Effector memory CD4-positive, alpha-beta T cell (primary cell): Measurements from ENCODE around the gene SLC29A2.
"Not testable (repeated sequence)": the region's sequence is repeated elsewhere in the genome, so short reads cannot be mapped to it uniquely, and the experiment has no call there.

ENCODE experiments used
- DNase-seq, 3 donors: peaks; one replicate each; pipeline ENCODE4 v3.0.0-alpha.2; 2020
- H3K27ac ChIP-seq: 2 replicates; pipeline ENCODE4 v1.7.0; 2013; ENCODE audit warnings: mild to moderate bottlenecking, low read length, moderate library complexity; ENCODE audit not compliant: insufficient read depth, poor library complexity, severe bottlenecking
- H3K27me3 ChIP-seq: replicated peaks from 2 replicates; pipeline ENCODE4 v1.7.0; 2013; ENCODE audit warnings: mild to moderate bottlenecking, low read length; ENCODE audit not compliant: insufficient read depth, control insufficient read depth, poor library complexity, severe bottlenecking
- H3K36me3 ChIP-seq: 2 replicates; pipeline ENCODE4 v1.7.0; 2013; ENCODE audit warnings: mild to moderate bottlenecking, low read length, moderate library complexity; ENCODE audit not compliant: control insufficient read depth, insufficient read depth
- H3K4me1 ChIP-seq: 2 replicates; pipeline ENCODE4 v1.7.0; 2013; ENCODE audit warnings: low read length, mild to moderate bottlenecking; ENCODE audit not compliant: control insufficient read depth, insufficient read depth, poor library complexity, severe bottlenecking
- H3K4me3 ChIP-seq: 2 replicates; pipeline ENCODE4 v1.7.0; 2013; ENCODE audit warnings: low read length, low read depth, mild to moderate bottlenecking; ENCODE audit not compliant: insufficient read depth, poor library complexity, severe bottlenecking
- H3K9me3 ChIP-seq: 2 replicates; pipeline ENCODE4 v1.7.0; 2013; ENCODE audit warnings: mild to moderate bottlenecking, low read length, moderate library complexity; ENCODE audit not compliant: control insufficient read depth

The SLC29A2 gene

DNA sequence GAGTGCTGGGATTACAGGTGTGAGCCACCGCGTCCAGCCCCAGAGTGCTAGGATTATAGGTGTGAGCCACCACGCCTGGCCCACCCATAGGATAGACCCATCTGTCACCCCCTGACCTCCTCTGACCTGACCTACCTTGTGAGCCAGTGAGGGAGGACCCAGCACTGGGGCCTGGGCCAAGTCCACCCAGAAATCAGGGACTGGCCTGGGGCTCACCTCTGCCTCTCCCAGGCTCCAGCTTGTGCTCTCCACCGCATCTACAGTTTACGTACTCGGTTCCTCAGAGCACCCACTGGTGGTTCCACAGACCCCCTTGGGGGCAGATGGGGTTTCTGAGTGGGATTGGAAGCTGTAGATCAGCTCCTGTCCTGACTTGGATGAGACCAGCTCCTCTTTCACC lies 6.4 kb downstream of the SLC29A2 start:
- H3K36me3 ChIP-seq: no peaks in the 10 kb centered on the region
- no peak overlapping the region for H3K27ac ChIP-seq
- no peaks in the 10 kb centered on the region for H3K27me3 ChIP-seq
- no peaks in the 10 kb centered on the region for H3K4me1 ChIP-seq
- no peaks in the 10 kb centered on the region for H3K9me3 ChIP-seq
- no peak overlapping the region for H3K4me3 ChIP-seq
- no peak for DNase-seq

DNA sequence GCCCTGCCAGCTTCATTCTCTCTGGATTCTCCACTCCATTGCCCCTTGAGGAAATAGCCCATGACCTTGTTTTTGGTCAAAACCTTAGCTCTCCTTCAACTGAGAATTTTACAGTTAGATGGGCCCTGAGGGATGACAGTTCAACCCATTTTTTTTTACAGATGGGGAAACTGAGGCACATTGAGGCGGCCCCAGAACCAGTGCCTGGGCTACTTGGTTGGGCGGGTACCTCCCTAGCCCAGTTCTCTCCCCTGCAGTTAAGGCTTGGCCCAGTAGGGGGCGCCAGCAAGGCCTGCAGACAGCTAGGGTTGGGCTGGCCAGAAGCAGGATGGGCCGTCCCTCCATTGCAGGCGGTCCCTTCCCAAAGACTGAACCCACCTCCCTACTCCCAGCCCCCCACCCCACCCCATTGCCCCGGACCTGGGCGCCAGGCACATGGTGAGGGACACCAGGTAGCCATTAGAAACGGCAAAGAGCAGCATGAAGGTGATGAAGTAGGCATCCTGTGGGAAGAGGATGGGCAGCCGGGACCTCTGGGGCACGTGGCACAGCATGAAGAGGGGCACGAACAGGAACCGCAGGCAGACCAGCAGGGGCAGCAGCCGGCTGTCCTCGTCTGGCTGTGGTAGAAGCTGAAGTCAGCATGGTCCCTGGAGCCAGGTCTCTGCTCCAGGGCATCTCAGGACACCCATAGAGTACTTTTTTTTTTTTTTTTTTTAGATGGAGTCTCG lies 7.6 kb downstream of the SLC29A2 start:
- Histone ChIP-seq H3K36me3 (no peaks in the 10 kb centered on the region), H3K4me3 (no peak overlapping the region), H3K27ac (no peak overlapping the region), H3K9me3 (no peaks in the 10 kb centered on the region), H3K27me3 (no peaks in the 10 kb centered on the region), H3K4me1 (no peaks in the 10 kb centered on the region)
- DNase-seq: peak; percentile 25 to 47 (median 39)

DNA sequence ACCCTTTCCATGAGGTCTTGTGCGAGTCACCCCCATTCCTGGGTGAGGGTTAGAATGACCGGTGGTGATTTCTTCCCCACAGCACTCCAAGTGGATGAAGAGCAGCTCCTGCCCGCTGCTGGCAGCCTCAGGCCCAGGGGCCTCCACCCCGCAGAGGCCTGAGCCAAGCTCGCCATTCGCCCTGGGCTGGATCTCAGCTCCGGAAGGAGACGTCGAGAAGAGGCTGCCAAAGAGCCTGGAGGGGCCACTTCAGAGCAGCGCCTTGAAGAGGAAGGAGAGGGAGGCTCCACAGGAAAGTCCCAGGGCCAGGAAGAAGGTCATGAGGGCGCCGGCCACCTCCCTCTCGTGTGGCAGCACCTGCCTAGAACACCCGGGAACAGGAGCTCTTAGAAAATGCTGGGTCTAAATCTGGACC lies 8.4 kb downstream of the SLC29A2 start:
- Histone ChIP-seq H3K4me3 (no peak overlapping the region), H3K36me3 (no peaks in the 10 kb centered on the region), H3K27me3 (no peaks in the 10 kb centered on the region), H3K9me3 (no peaks in the 10 kb centered on the region), H3K27ac (no peak overlapping the region), H3K4me1 (no peaks in the 10 kb centered on the region)
- no peak for DNase-seq

DNA sequence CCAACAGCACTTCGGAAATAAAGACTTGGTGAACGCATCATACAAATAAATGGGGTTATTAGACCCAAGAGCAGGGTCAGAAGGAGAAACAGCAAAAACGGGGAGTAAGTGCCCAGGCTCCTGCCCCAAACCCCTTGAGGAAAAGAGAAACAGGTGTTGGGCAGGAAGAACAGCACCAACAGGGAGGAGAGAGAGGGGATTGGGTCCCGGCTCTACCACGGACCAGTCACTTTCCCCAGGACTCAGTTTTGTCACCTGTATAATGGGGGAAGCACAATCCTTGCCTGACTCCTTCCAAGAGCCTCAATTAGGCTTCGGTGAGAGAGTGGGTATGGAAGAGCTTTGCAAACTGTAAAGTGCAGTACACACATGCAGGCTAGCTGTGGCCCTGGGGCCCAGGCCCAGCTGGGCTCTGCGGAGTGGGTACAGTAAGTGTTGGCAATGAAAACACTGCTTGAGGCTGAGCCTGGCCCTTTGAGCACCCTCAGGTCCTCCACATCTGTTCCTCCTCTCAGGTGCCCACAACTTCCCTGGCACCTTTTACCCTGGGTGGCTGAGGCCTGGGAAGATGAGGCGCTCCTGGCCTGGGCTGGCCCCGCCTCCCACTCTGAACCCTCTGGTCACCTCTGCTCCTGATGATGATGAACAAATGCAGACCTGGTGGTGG lies 8.9 kb downstream of the SLC29A2 start:
- no peak overlapping the region for H3K27ac ChIP-seq
- DNase-seq: no peak

DNA sequence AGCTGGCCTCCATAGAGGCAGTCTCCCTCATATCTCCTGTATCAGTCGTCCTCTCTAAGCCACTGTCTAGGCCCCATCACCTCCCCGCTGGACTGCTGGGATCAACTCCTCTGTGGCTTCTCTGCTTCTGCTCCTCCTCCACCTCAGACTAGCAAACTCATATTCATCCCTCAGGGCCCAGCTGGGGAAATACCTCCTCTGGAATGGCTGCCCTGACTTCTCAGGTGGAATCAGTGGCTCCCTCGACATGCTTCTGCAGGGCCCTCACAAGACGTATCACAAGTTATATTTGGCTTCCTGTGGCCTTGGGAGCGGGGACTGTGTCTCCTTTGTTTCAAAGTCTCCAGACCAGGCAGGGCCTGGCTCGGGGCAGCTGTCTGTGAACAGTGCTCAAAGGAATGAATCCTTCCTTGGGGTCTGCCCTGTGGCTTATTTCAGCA lies 10.0 kb downstream of the SLC29A2 start:
- Histone ChIP-seq H3K9me3 (no peaks in the 10 kb centered on the region), H3K4me1 (no peaks in the 10 kb centered on the region), H3K36me3 (no peaks in the 10 kb centered on the region), H3K27me3 (no peaks in the 10 kb centered on the region), H3K4me3 (no peak overlapping the region), H3K27ac (no peak overlapping the region)
- no peak for DNase-seq

More for the DNA sequence above, 8.9 kb downstream of the SLC29A2 start:
- Histone ChIP-seq H3K4me3 (no peak overlapping the region), H3K4me1 (no peaks in the 10 kb centered on the region), H3K27me3 (no peaks in the 10 kb centered on the region), H3K9me3 (no peaks in the 10 kb centered on the region), H3K36me3 (no peaks in the 10 kb centered on the region)

DNA sequence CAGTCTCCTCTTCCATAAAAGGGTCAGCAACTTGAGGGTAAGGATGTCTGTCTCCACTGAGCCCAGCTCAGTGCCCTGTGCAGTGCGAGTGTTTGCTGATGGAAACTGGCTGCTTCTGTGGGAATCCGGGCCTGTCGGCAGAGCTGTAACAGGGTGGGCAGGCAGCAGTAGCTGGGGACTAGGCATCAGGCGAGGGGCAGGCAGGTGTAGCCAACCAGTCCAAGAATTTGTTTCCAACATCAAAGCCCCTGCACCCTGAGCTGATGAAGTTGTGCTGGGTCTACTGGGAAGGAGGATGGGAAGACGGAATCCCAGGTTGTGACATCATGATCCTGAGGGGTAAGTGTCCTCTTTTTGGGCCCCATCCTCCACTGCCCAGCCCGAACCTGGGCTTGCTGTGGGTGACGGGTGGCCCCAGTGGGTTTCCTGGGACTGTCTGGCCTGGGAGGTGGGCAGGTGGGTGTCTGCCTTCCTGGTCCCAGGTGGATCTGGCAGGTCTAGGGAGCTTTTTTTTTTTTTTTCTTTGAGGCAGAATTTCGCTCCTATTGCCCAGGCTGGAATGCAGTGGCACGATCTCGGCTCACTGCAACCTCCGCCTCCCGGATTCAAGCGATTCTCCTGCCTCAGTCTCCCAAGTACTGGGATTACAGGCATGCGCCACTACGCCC lies 11.0 kb downstream of the SLC29A2 start:
- Histone ChIP-seq H3K4me3 (no peak overlapping the region), H3K36me3 (no peaks in the 10 kb centered on the region), H3K27ac (no peak overlapping the region), H3K4me1 (no peaks in the 10 kb centered on the region), H3K9me3 (no peaks in the 10 kb centered on the region), H3K27me3 (no peaks in the 10 kb centered on the region)
- no peak for DNase-seq

DNA sequence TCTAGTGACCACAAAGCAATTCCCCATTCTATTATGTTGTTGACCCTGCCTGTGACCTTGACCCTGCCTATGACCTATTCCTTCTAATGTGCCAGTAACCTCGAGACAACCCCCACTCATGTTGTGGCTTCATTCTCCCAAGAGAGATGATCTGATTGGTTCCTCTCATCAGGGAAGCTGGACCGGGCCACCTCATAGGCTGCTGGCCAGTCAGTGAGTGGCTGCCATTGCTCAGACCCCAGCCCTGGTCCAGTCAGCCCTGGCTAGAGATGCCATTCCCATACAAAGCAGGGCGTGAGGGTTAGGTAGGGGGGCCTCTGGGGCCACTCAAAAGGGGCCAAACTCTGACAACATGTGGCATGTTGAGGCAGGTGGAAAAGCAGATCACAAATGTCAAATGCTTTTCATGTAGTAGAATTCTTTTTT lies 11.9 kb downstream of the SLC29A2 start:
- Histone ChIP-seq H3K4me1 (no peaks in the 10 kb centered on the region), H3K9me3 (no peaks in the 10 kb centered on the region), H3K27ac (no peak overlapping the region), H3K27me3 (no peaks in the 10 kb centered on the region), H3K4me3 (no peak overlapping the region), H3K36me3 (no peaks in the 10 kb centered on the region)
- DNase-seq: no peak

DNA sequence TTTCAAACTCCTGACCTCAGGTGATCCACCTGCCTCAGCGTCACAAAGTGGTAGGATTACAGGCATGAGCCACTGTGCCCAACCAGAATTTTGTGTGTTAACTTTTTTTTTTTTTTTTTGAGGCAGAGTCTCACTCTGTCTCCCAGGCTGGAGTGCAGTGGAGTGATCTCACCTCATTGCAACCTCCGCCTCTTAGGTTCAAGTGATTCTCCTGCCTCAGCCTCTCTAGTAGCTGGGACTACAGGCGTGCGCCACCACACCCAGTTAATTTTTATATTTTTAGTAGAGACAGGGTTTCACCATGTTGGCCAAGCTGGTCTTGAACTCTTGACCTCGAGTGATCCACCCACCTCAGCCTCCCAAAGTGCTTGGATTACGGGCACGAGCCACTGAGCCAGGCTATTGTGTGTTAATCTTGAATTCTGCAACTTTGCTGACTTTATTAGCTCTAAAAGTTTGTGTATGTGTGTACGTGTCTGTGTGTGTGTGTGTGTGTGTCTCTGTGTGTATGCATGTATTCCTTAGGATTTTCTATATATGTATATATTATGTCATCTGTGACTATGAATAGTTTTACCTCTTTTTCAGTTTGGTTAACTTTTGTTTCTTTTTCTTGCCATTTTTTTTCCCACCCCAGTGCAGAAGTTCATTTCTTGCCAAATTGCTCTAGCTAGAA lies 20.9 kb downstream of the SLC29A2 start:
- not testable (repeated sequence) for H3K4me3 ChIP-seq, H3K27me3 ChIP-seq, H3K9me3 ChIP-seq, DNase-seq, H3K27ac ChIP-seq, H3K36me3 ChIP-seq
- peaks cover 13% of the 10 kb centered on the region for H3K4me1 ChIP-seq

DNA sequence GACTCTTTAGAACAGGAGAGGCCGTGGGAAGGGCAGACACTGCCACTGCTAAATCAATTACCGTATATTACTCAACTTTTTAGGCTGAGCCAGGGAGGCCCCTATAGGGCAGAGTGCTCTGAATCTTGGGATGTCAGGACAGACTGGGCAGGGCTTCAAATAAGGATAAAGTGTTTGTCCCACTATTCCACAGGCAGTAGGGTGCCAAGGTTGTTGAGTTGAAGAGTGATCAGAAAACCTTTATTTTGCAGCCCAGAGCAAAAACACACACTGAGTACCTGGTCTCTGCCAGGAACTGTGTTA lies 22.5 kb downstream of the SLC29A2 start:
- Histone ChIP-seq H3K4me3 (no peak overlapping the region), H3K27me3 (no peaks in the 10 kb centered on the region), H3K9me3 (no peaks in the 10 kb centered on the region), H3K4me1 (peaks cover 24% of the 10 kb centered on the region), H3K27ac (no peak overlapping the region), H3K36me3 (no peaks in the 10 kb centered on the region)
- no peak for DNase-seq
